Esophagus mucosa (tissue), 1 donor: ENCODE measurements around the gene CMTR1. TPM values are rescaled to one million over a fixed set of nuclear protein-coding genes. Genes with fewer than 3 reads are reported as not detected.

ENCODE experiments used
- ATAC-seq: fragments of 200-7000 bp; cut with Tn5 transposase; one replicate; pipeline ENCODE4 v1.9.1; 2020
- total RNA-seq: library from RNA; stranded (reverse); gene quantifications from one replicate; pipeline ENCODE4 v1.2.4, GENCODE V29; 2023
- donor health status: DM: yes; HTN: yes; CAD: no.

Gene CMTR1
- total RNA-seq, 1 donor from 2014 or later = 16.5 TPM

- ATAC-seq = no peak
These were observed 46.3 kb downstream of the CMTR1 start for GRCh38 chr6:37479266-37479854.

- ATAC-seq = no peak
These were observed 47.2 kb downstream of the CMTR1 start for GRCh38 chr6:37480118-37480736.

- no peak for ATAC-seq
These were observed 48.0 kb downstream of the CMTR1 start for GRCh38 chr6:37480951-37481534.

- ATAC-seq = no peak
These were observed 48.9 kb downstream of the CMTR1 start for GRCh38 chr6:37481711-37482605.

GRCh38 chr6:37482606-37483251, 49.7 kb downstream of the CMTR1 start:
- ATAC-seq = no peak

- peak; percentile 32 for ATAC-seq
These were observed 50.4 kb downstream of the CMTR1 start for GRCh38 chr6:37483252-37483901.

GRCh38 chr6:37483917-37484785, 51.1 kb downstream of the CMTR1 start:
- peak; percentile 82 for ATAC-seq

GRCh38 chr6:37484786-37485170, 51.8 kb downstream of the CMTR1 start:
- ATAC-seq = no peak

- no peak for ATAC-seq
These were observed 52.3 kb downstream of the CMTR1 start for GRCh38 chr6:37485291-37485702.

GRCh38 chr6:37486121-37486839, 53.3 kb downstream of the CMTR1 start:
- ATAC-seq = no peak

- ATAC-seq = no peak
These were observed 54.8 kb downstream of the CMTR1 start for GRCh38 chr6:37487591-37488380.

- no peak for ATAC-seq
These were observed 55.5 kb downstream of the CMTR1 start for GRCh38 chr6:37488476-37488875.

GRCh38 chr6:37489697-37490336, 56.8 kb downstream of the CMTR1 start:
- peak; percentile 4 for ATAC-seq

GRCh38 chr6:37490536-37491170, 57.6 kb downstream of the CMTR1 start:
- ATAC-seq = no peak

GRCh38 chr6:37491171-37491829, 58.3 kb downstream of the CMTR1 start:
- no peak for ATAC-seq

GRCh38 chr6:37491830-37492208, 58.8 kb downstream of the CMTR1 start:
- no peak for ATAC-seq

GRCh38 chr6:37492236-37492972, 59.4 kb downstream of the CMTR1 start:
- ATAC-seq = no peak
